Astrocyte of the spinal cord (primary cell): ENCODE measurements around the gene KDM1B.

Source experiments
- DNase-seq: peaks from one replicate; pipeline ENCODE4 v3.0.0; 2011; ENCODE audit warnings: low read depth, low spot score
- H3K4me3 ChIP-seq: 2 replicates; pipeline ENCODE4 v1.5.1; 2011; ENCODE audit warnings: low read depth, mild to moderate bottlenecking, low read length, moderate library complexity
- in situ Hi-C: cut with HindIII; loops from 2 replicates; pipeline ENCODE4 v1.10.0; 2017; ENCODE audit warnings: low sequenced_read_pairs
- TF ChIP-seq, protein P1 (sequence below): IDR thresholded peaks from 2 replicates; pipeline ENCODE4 v1.5.1; 2012; ENCODE audit warnings: low read depth, mild to moderate bottlenecking, low read length, inconsistent platforms

KDM1B gene

DNA sequence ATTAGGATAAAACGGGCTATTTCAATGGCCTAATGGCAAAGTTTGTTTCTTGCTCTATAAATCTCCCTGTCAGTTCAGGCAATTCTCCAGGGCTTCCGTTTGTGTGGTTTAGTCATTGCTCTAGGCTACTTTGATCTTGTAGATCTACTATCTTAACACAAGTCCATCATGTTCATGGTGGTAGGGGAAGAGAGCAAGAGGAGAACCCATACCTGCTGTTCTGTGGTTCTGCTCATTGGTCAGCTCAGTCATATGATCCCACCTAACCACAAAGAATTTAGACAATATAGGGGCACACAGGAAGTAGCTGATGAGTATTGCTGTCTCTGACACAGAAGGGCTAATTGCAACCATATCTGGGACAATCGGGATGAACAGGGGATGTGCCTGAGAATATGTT is 114.0 kb downstream of the KDM1B start:
- in situ Hi-C loops, result no loop called here
- H3K4me3 ChIP-seq, result no peak overlapping the region
- DNase-seq, result peak; percentile 26
- TF ChIP-seq, protein P1, sequence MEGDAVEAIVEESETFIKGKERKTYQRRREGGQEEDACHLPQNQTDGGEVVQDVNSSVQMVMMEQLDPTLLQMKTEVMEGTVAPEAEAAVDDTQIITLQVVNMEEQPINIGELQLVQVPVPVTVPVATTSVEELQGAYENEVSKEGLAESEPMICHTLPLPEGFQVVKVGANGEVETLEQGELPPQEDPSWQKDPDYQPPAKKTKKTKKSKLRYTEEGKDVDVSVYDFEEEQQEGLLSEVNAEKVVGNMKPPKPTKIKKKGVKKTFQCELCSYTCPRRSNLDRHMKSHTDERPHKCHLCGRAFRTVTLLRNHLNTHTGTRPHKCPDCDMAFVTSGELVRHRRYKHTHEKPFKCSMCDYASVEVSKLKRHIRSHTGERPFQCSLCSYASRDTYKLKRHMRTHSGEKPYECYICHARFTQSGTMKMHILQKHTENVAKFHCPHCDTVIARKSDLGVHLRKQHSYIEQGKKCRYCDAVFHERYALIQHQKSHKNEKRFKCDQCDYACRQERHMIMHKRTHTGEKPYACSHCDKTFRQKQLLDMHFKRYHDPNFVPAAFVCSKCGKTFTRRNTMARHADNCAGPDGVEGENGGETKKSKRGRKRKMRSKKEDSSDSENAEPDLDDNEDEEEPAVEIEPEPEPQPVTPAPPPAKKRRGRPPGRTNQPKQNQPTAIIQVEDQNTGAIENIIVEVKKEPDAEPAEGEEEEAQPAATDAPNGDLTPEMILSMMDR, result no peak

DNA sequence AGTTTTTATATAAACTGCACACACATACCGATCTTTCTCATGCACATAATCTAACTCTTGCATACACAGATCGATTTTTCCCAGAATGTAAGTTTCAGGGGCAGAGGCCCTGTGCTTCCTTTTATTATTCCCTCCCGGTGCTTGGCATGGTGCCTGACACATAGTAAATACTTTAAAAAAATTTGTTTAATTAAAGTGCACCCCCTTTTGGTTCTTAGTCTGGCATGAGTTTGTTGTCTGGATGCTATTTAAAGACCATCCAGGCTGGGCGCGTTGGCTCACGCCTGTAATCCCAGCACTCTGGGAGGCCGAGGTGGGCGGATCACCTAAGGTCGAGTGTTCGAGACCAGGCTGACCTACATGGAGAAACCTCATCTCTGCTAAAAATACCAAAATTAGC is 114.5 kb downstream of the KDM1B start:
- no peak overlapping the region for H3K4me3 ChIP-seq
- DNase-seq, result no peak
- TF ChIP-seq, protein P1, result no peak
- in situ Hi-C loops, result no loop called here

DNA sequence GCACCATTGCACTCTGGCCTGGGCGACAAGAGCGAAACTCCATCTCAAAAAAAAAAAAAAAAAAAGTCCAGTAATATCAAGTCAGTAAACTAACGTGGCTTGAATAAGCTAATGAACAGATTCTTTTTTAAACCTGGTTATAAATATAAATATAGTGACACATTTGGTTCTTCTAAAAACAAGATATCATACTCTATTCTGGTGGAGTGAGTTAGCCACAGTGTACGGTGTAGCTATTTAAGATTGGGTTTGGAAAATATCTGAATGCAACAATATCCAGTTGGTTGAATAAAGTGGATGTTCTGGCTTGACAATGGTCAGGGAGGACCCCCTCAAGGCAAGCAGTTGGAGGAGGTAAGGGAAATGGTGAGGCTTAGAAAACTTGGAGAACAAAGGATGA is 115.0 kb downstream of the KDM1B start:
- in situ Hi-C loops, result no loop called here
- no peak overlapping the region for H3K4me3 ChIP-seq
- no peak for DNase-seq
- TF ChIP-seq, protein P1, result no peak
